Activated CD4-positive, alpha-beta T cell treated with anti-CD3 and anti-CD28 coated beads, Interleukin-2, amount 10 ng/mL, durations not matched to agents 7 days and 5 days (primary cell): ENCODE measurements around the gene NPTX2. TPM values are rescaled to one million over a fixed set of nuclear protein-coding genes. Genes with fewer than 3 reads are reported as not detected.

ENCODE experiments used
- CTCF ChIA-PET: fragments of 350-600 bp; sonication (Branson Sonifier 250); formaldehyde crosslinking; loops from one replicate; lab custom pipeline; 2021; ENCODE audit warnings: antibody characterized with exemption; lab: Charles Lee
- POLR2A ChIA-PET: fragments of 350-600 bp; sonication (Branson Sonifier 250); formaldehyde crosslinking; loops from one replicate; lab custom pipeline; 2021; ENCODE audit warnings: antibody characterized with exemption; lab: Charles Lee
- DNase-seq: peaks from one replicate; pipeline ENCODE4 v3.0.0-alpha.2; 2020
- H3K27ac Mint-ChIP-seq: one replicate; pipeline ENCODE4 v1.8.0; 2021; ENCODE audit warnings: mild to moderate bottlenecking, moderate library complexity, mixed read lengths
- H3K27me3 Mint-ChIP-seq: one replicate; pipeline ENCODE4 v1.8.0; 2021; ENCODE audit warnings: mixed read lengths
- H3K36me3 Mint-ChIP-seq: one replicate; pipeline ENCODE4 v1.8.0; 2021; ENCODE audit warnings: low read depth, mixed read lengths
- H3K4me1 Mint-ChIP-seq: one replicate; pipeline ENCODE4 v1.8.0; 2021; ENCODE audit warnings: mixed read lengths
- H3K4me3 Mint-ChIP-seq: one replicate; pipeline ENCODE4 v1.8.0; 2021; ENCODE audit warnings: mild to moderate bottlenecking, moderate library complexity, mixed read lengths
- H3K9me3 Mint-ChIP-seq: one replicate; pipeline ENCODE4 v1.8.0; 2021; ENCODE audit warnings: mixed read lengths
- total RNA-seq, 2 experiments: library from RNA; stranded (reverse); gene quantifications; one replicate each; pipeline ENCODE4 v1.2.3, GENCODE V29; 2021

The NPTX2 gene
- total RNA-seq, 2 experiments from 2014 or later, result not detected

DNA sequence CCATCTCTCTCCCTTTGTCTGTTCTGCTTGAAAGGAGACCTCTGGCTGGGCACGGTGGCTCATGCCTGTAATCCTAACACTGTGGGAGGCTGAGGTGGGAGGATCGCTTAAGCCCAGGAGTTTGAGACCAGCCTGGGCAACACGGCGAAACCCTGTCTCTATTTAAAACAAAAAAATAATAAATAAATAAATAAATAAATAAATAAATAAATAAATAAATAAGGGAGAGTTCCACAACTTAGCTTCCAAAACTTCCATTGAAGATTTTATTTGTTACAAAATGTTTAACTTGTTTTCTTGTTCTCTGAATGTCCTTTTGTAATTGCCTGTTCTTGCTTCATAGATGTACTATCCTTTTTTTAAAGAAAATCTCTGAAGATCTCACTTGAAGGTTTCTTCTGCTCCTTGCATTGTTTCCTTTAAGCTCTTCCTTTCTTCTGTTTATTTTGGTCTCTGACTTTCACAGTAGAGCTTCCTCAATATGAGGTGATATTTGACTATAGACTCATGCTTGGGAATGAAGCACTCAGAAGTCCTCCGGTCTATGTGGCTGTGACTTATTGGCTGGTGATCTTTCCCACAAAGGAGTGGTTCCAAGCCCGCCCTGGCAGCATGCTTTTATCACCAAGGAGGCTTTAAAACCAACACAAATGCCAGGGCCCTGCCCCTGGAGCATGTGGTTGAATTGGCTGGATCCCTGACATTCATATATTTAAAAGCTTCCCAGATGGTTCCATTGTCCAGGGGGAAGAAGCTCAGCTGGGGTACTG is 18.1 kb upstream of the NPTX2 start:
- Mint-ChIP-seq H3K36me3 (no peaks in the 10 kb centered on the region), H3K27ac (no peak overlapping the region), H3K4me3 (no peak overlapping the region), H3K9me3 (no peaks in the 10 kb centered on the region), H3K4me1 (no peaks in the 10 kb centered on the region), H3K27me3 (no peaks in the 10 kb centered on the region)
- CTCF ChIA-PET, result no interaction called here
- POLR2A ChIA-PET, result no interaction called here
- no peak for DNase-seq

DNA sequence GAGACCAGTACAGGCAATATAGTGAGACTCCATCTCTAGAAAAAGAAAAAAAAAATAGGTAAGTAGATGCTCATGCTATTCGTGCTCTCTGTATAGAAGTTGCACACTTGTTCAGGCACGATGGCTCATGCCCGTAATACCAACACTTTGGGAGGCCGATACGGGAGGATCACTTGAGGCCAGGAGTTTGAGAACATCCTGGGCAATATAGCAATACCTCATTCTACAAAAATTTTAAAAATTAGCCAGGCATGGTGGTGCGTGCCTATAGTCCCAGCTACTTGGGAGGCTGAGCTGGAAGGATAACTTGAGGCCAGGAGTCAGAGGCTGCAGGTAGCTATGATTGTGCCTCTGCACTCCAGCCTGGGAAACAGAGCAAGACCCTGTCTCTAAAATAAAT is 17.2 kb upstream of the NPTX2 start:
- Mint-ChIP-seq H3K27me3 (no peaks in the 10 kb centered on the region), H3K27ac (no peak overlapping the region), H3K4me3 (no peak overlapping the region), H3K4me1 (no peaks in the 10 kb centered on the region), H3K9me3 (no peaks in the 10 kb centered on the region), H3K36me3 (no peaks in the 10 kb centered on the region)
- ChIA-PET CTCF (no interaction called here), POLR2A (no interaction called here)
- DNase-seq, result no peak

DNA sequence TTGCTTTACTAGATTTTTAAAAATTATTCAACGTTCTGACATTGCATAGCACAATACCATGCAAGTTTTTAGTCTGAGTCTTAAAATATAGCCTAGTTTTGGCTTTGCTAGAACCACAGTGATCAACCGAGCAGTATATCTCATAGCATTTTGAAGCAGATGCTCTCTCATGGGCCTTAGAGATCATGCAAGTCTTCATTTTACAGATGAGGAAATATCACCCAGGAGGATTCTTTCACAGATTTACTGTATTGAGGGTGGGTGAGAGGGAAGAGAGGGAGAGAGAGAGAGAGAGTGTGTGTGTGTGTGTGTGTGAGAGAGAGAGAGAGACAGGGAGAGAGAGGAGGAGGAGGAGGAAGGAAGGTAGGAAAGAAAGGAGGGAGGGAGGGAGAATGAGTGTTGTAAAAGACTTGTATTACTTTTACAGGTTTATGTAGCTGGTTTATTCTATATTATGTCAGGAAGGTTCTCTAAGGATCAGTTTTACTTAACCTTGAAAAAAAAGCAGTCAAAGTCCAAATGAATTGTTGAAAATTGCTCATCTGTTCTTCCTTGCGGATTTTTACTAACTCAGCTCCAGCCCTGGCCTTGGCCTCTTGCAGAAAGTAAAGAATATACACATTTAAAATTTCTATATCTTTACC is 14.2 kb upstream of the NPTX2 start:
- CTCF ChIA-PET, result no interaction called here
- no peaks in the 10 kb centered on the region for H3K9me3 Mint-ChIP-seq
- H3K4me3 Mint-ChIP-seq, result no peak overlapping the region
- POLR2A ChIA-PET, result no interaction called here
- H3K4me1 Mint-ChIP-seq, result no peaks in the 10 kb centered on the region
- H3K27ac Mint-ChIP-seq, result no peak overlapping the region
- H3K27me3 Mint-ChIP-seq, result no peaks in the 10 kb centered on the region
- no peak for DNase-seq
- H3K36me3 Mint-ChIP-seq, result no peaks in the 10 kb centered on the region

DNA sequence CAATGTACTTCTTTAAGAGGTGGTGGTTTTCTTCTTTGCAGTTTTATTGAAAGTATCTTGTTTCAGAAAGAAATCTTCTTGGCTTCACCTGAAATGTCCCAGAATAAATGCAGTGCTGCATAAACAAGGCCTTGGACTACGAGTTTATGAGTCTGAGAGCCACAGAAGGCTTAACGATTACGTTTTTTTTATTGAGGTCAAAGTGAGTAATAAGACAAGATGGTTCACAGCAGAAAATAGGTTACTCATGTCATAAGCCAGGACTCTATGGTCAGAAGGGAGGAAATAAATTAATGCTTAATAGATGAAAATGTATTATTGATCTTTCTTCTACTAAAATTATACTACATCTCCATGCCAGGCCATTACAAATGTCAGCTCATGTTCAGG is 13.7 kb upstream of the NPTX2 start:
- CTCF ChIA-PET, result no interaction called here
- Mint-ChIP-seq H3K27ac (no peak overlapping the region), H3K27me3 (no peaks in the 10 kb centered on the region), H3K9me3 (no peaks in the 10 kb centered on the region), H3K4me1 (no peaks in the 10 kb centered on the region), H3K36me3 (no peaks in the 10 kb centered on the region), H3K4me3 (no peak overlapping the region)
- no peak for DNase-seq
- POLR2A ChIA-PET, result no interaction called here

DNA sequence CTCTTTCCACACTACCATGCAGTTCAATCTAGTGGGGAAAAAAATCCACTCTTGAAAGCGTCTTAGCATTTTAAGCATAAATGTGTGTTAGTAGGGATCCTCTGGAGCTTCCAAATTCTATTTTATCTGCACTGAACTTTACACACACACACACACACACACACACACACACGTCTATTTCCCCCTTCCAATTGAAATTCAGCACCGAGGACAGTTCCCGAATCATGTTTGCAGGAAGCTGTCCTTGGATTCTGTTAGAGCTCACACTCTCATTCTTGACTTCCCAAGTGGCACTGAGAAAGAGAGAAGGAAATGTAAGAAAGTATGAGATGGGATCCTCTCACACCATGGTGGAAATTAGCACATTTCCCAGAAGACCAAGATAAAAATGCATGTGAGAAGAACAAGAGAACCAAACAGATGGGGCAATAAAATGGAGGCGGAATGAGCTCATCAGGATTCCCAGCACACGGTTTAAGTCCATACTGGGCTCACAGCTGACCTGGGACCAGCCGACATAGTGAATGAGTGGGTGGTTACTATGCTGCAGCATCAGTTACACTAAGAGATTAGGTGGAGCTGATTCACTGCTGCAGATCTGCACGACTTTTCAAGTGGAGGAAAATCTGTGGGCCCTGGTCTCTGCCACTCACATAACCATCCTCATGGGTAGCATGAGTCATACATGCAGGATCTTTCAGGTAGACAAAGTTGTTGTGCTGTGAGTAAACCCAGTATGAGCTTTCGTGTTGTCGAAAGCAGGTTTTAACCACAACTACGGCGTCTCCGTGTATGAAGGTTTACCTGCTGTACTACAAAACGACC is 3.3 kb upstream of the NPTX2 start:
- peaks cover 36% of the 10 kb centered on the region for H3K27me3 Mint-ChIP-seq
- H3K4me1 Mint-ChIP-seq, result no peaks in the 10 kb centered on the region
- peak; percentile 36 for DNase-seq
- peaks cover 3% of the 10 kb centered on the region for H3K9me3 Mint-ChIP-seq
- CTCF ChIA-PET, result no interaction called here
- no peaks in the 10 kb centered on the region for H3K36me3 Mint-ChIP-seq
- H3K27ac Mint-ChIP-seq, result no peak overlapping the region
- H3K4me3 Mint-ChIP-seq, result no peak overlapping the region
- POLR2A ChIA-PET, result no interaction called here

DNA sequence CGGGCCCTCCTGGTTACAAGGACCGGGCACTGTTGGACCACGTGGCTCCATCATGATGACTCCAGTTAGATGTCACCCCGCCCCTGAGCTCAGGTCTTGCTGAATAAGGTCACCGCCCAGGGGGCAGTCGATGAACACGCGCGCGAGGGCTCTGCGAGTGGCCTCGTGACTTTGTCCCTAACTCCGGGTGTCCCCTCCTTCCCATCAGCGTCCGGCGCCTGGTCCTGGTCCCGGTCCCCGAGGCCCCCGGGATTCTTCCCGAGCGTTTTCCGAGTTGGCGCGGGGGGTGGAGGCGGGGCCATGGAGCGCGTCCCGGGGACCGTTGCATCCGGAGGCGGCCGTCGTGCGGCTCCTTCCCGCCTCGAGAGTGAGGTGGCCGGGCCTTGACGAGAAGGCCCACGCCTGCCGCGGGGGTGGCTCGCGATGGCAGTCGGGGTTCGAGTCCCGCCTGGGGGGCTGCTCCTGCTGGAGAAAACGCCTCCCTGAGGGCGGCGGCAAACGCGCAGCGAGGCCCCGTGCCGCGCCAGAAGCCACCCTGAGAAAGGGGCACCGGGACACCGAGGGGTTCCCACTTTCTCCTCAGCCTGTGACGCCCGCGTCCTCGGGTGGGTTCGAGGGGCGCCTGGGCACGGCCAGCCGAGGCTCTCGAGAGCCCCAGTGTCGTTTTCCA is 569 bp upstream of the NPTX2 start:
- Mint-ChIP-seq H3K9me3 (peaks cover 3% of the 10 kb centered on the region), H3K4me3 (no peak overlapping the region), H3K27ac (no peak overlapping the region), H3K36me3 (no peaks in the 10 kb centered on the region), H3K4me1 (no peaks in the 10 kb centered on the region), H3K27me3 (peaks cover 50% of the 10 kb centered on the region)
- no peak for DNase-seq
- ChIA-PET CTCF (interaction anchor here (0.5 kb wide), 1 partner anchor 21 kb away, joined by 3 read pairs; no protein-coding TSS in a partner anchor), POLR2A (no interaction called here)

DNA sequence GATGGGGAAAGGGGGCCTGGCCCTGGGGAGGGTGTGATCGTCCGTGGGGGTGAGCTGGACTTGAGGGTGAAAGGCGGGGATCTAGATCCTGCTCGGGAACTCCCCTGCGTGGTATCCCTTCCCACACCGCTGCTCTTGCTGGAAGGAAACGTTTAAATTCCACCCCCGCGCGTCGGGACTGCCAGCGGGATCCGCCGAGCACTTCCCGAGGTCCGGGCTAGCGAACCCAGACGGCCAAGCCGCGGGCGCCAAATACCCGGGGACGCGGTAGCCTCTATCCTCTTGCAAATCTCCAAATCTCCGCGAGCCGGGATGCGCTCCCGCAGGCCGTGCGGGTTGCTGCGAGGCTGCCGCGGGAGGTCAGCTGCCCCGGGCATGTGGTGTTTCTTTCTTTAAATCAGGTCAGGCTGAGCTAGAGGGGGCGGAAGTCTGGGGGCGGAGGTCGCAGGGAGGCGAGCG is 904 bp downstream of the NPTX2 start:
- CTCF ChIA-PET, result no interaction called here
- Mint-ChIP-seq H3K27ac (no peak overlapping the region), H3K27me3 (peaks cover 50% of the 10 kb centered on the region), H3K4me3 (no peak overlapping the region), H3K4me1 (no peaks in the 10 kb centered on the region), H3K9me3 (peaks cover 3% of the 10 kb centered on the region), H3K36me3 (no peaks in the 10 kb centered on the region)
- DNase-seq, result no peak
- POLR2A ChIA-PET, result no interaction called here

DNA sequence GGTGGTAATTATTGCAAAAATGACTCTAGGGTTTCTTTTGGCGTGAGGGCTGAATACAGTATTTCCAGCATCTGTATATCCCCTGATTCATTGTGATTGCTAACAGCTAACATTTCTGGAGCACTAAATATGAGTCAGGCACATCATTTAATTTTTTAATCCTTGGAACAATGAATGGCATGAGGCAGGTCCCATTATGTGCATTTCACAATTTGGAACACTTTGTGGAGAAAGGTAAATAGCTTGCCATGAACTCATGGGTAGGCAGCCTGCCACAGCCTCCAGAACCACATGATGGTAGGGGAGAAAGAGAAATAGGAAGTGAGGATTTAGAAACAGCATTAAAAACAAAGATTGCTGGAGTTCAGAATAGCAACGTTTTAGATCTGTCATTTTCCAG is 1.7 kb downstream of the NPTX2 start:
- H3K27me3 Mint-ChIP-seq, result peaks cover 44% of the 10 kb centered on the region
- H3K36me3 Mint-ChIP-seq, result no peaks in the 10 kb centered on the region
- H3K27ac Mint-ChIP-seq, result no peak overlapping the region
- DNase-seq, result no peak
- peaks cover under 1% of the 10 kb centered on the region for H3K9me3 Mint-ChIP-seq
- ChIA-PET CTCF (no interaction called here), POLR2A (no interaction called here)
- no peak overlapping the region for H3K4me3 Mint-ChIP-seq
- H3K4me1 Mint-ChIP-seq, result no peaks in the 10 kb centered on the region

DNA sequence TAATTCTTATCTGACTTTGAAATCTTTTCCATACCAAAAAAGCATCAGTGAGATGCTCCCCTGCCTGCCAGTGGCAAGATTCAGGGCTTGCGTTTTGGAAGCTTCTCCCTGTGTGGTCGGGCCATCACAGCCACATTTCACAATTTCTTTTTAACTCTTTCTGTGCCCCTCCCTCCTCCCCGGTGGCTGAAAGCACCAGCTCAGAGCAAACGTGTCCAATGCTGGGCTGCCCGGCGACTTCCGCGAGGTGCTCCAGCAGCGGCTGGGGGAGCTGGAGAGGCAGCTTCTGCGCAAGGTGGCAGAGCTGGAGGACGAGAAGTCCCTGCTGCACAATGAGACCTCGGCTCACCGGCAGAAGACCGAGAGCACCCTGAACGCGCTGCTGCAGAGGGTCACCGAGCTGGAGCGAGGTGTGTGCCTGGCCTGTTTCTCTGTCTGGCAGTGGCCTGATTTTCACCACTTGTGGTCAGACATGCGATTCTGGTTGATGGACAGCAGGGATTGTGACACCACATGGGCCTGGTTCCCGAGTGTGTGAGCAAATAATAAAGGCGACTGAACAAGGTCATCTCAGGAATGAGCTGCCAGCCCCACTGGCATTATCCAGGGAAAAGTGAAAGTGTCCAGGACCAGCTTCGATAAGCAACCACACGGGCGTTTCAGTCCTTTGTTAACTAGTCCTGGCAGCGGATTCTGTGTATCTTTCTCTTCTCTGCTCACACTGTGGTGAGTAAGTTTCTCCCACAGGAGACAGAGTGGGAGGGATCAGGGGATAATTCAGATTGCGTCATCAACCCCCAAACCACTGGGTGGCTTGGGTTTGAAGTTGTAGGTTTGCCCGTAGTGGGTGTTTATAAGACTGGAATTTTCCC is 2.6 kb downstream of the NPTX2 start:
- Mint-ChIP-seq H3K4me1 (no peaks in the 10 kb centered on the region), H3K4me3 (no peak overlapping the region), H3K9me3 (no peaks in the 10 kb centered on the region), H3K36me3 (no peaks in the 10 kb centered on the region), H3K27ac (no peak overlapping the region), H3K27me3 (peaks cover 43% of the 10 kb centered on the region)
- DNase-seq, result no peak
- ChIA-PET POLR2A (interaction anchor here (0.6 kb wide), 1 partner anchor 312 kb away, joined by 3 read pairs; no protein-coding TSS in a partner anchor), CTCF (no interaction called here)

DNA sequence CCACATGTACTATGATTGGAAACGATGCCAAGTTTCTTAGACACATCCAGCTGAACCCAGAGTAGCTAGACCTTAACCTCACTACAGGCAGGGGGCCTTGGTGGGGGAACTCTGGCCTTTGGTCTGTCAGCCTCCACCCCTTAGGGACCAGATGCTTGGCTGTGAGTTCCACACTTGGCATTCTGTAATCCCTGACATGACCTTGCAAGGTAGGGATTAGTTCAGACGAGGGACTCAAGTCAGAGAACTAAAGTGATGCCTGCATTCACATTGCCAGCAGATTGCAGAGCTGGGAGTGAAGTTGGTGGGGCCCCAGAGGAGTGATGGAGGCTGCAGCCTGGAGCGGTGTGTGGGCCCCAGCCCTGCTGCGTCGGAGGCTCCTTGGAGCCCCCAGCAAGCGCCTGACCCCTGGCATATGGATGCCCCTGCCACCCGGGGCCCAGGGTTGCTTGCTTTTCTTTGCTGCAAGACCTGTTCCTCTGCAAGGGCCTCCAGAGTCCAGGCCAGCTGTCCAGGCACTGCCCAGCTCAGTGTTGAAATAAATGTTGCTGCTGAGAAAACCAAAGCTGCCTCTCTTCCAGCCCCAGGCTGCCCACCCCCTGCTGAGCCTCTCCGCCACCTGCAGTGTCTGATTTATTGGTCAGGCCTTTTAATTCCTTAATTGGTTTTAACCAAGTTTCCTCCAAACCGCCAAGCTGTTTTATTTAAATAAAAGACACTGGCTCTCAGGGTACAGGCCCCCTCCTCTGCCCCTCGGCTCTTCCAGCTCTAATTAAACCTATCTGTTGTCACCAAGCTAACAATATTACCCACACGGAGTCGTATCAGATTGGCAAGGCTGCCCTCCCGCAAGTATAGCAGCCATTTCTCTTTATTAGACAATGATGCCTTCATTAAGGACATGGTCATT is 4.7 kb downstream of the NPTX2 start:
- CTCF ChIA-PET, result no interaction called here

DNA sequence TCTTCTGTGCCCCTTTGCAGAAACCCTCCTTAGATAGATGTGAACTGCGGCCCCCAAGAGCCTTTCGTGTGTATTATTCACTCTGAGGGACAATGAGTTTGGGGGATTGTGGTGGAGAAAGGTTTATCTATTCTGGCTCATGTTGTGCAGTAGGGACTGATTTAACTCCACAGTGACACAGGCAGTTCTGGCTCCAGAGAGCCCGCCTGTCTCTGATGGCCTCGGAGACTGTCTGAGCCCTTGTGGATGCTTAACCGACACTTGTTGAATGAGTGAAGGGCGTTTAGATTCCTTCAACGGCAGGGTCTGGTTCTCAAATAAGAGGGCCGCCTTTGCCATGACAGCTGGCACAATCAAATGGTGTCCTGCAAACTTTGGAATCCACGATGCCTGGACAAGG is 5.8 kb downstream of the NPTX2 start:
- DNase-seq, result no peak
- CTCF ChIA-PET, result no interaction called here
- Mint-ChIP-seq H3K27me3 (peaks cover 24% of the 10 kb centered on the region), H3K4me3 (no peak overlapping the region), H3K36me3 (no peaks in the 10 kb centered on the region), H3K9me3 (no peaks in the 10 kb centered on the region), H3K27ac (no peak overlapping the region), H3K4me1 (no peaks in the 10 kb centered on the region)
- POLR2A ChIA-PET, result no interaction called here

More for the DNA sequence above, 4.7 kb downstream of the NPTX2 start:
- no peaks in the 10 kb centered on the region for H3K36me3 Mint-ChIP-seq
- H3K27me3 Mint-ChIP-seq, result peaks cover 26% of the 10 kb centered on the region
- H3K27ac Mint-ChIP-seq, result no peak overlapping the region
- H3K4me1 Mint-ChIP-seq, result no peaks in the 10 kb centered on the region
- no peak overlapping the region for H3K4me3 Mint-ChIP-seq
- no peaks in the 10 kb centered on the region for H3K9me3 Mint-ChIP-seq
- no peak for DNase-seq
- POLR2A ChIA-PET, result no interaction called here
